GM23248 (cell line): Measurements from ENCODE around the gene PRKCB.

Source experiments
- EZH2 ChIP-seq: fragments of 200-600 bp; sonication (generic); IDR thresholded peaks from 2 replicates; pipeline ENCODE4 v1.6.1; 2018; ENCODE audit warnings: antibody characterized with exemption, mild to moderate bottlenecking; ENCODE audit not compliant: insufficient read depth, poor library complexity, severe bottlenecking
- EZH2phosphoT487 ChIP-seq: fragments of 200-600 bp; sonication (generic); IDR thresholded peaks from 2 replicates; pipeline ENCODE4 v1.6.1; 2018; ENCODE audit warnings: antibody characterized with exemption, moderate library complexity, mild to moderate bottlenecking, low read depth; ENCODE audit not compliant: insufficient read depth

DNA sequence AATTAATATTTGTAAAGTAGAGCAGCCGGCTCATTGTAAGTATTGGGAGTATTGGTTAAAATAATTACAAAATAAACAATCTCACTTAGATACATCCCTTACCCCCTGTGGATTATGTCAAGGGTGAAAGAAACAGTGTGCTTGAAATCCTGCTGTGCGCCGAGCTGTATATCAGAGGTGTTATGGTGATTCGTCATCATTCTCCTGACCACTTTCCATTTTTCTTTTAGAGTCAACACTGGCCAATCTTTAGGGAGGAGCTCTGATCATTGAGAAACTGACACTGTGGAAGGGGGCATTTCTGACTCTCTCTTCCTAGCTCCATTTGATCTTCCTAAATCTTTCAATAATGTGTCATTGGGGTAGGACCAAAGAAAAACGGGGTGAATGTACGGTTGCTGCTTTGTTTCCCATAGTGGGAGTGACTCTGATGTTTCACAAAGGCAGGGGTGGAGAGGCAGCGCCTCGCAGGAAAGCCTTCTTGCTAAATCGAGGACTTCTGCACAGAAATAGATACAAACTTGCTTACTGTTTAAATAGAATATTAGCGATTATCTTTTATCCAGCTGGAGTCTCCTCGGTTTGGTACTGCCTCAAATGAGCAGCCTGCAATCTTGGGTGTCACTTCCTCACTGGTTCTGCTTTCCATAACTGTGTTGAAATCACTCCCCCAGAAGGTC, 123.4 kb downstream of the PRKCB start:
- TF ChIP-seq EZH2phosphoT487 (no peak), EZH2 (no peak)
